ENCODE data around the gene PSAP.

Gene PSAP

GRCh38 chr10:71846816-71847215, 4.2 kb downstream of the PSAP start:
- in situ Hi-C loops (cut with HindIII; ENCODE audit: low sequenced_read_pairs): loop anchor here (5.0 kb wide), 1 partner anchor 90 kb away; no protein-coding TSS in a partner anchor

DNA sequence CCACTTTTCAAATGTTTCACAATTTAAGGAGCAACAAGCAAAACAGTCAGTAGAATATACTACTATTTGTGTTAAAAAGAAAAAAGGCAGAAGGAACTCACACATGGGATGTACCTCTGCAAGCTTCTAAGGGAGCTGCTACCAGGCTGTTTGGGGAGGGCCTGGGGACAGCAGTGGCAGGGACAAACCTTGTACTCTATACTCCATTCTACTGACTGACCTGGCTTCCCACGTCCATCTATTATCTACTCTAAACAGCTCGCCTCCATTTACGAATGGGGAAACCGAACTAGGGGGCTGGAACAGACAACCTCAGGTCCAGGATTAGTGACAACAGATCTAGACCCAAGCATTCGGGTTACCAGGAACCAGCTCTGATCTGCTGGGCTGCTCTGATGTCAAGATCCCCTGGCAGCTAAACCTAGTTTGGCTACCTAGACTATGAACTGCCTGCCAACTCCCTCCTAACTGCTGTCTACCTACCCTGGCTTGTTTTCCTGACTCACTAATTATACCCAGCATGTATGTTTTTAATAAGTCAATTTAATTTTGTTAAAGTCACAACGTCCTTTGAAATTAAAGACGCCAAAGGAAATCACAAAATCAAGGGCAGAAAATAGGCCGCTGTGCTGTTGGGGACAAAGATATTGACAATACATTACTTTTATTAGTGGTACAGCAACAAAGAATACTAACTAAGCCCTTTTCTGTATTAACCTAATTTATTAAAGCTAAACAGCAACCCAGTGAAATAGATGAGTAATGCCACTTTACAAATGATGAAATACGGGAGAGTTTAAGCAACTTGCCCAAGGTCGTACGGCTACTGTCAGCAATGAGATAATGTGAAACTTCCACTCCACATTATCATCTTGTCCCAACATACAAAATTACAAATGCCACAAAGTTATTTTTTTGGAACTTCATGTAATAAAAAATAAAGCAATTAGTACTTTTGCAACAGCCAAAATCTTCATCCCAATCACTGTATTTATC, 5.3 kb downstream of the PSAP start:
- in situ Hi-C loops (cut with HindIII; ENCODE audit: low sequenced_read_pairs): loop anchor here (5.0 kb wide), 1 partner anchor 92 kb away; no protein-coding TSS in a partner anchor

DNA sequence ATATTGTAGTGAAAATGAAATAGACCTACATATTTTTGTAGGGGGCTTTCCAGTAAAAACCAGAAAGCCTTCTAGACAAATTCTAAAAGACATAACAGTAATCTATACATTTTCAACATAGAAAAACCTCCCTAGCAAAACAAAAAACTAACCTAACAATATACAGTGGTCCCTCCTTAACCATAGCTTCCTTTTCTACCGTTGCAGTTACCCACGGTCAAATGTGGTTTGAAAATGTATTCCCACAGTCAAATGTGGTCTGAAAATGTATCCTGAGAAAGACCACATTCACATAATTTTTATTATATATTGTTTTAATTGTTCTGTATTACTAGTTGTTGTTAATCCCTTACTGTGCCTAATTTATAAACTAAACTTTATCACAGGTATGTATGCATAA, 6.4 kb downstream of the PSAP start:
- in situ Hi-C loops (cut with HindIII; ENCODE audit: low sequenced_read_pairs): loop anchor here (5.0 kb wide), 1 partner anchor 93 kb away; no protein-coding TSS in a partner anchor

DNA sequence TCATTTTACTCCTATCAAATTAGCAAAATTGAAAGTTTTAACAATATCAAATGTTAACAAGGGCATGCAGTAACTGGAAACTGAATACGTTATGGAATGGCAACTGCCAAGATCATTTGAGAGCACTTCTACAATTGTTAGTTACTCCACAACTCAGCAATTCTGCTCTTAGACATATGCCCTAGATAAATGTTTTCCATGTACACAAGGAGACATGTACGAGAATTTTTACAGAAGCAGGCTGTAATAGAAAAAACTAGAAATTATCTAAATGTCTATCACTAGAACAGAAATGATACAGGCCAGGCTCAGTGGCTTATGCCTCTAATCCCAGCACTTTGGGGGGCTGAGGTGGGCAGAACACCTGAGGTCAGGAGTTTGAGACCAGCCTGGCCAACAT, 7.0 kb downstream of the PSAP start:
- in situ Hi-C loops (cut with HindIII; ENCODE audit: low sequenced_read_pairs): no loop called here

GRCh38 chr10:71842856-71843686, 8.0 kb downstream of the PSAP start:
- in situ Hi-C loops (cut with HindIII; ENCODE audit: low sequenced_read_pairs): no loop called here

GRCh38 chr10:71842422-71842821, 8.6 kb downstream of the PSAP start:
- in situ Hi-C loops (cut with HindIII; ENCODE audit: low sequenced_read_pairs): no loop called here

- in situ Hi-C loops (cut with HindIII; ENCODE audit: low sequenced_read_pairs): no loop called here
These were observed 10.1 kb downstream of the PSAP start for GRCh38 chr10:71840958-71841335.

DNA sequence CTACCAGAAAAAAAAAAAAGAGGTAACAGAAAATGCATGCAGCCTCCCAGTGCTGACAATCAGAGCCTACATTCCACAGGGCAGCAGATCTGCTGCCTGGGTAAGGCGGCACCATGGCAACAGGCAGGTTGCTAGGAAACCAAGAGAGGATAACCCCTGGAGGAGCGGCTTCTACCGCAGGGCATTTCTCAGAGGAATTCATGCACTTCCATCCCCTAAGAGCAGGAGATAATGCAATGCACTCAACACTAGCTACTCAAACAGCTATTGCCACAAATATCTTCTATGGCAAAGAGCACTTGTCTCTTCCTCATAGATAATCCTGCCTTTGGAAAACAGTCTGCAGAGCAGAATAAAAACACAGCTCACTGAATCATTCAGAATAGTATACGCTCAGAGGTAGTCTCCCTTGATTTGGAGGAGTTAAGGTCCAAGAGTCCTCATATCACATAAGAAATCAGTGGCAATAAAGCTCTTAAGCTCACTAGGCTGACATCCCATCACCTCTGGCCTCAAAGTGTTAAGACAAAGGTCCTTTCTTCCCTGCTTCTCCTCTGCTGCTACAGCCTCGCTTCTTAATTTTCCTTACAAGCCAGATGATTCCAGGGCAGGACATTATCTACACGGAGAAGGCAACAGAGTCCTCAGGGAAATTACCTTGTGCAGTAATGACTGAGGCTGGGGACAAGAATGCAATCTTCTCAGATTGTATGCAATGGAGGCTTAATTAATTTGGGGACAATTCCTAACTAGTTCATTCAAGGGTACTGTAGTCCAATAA, 10.7 kb downstream of the PSAP start:
- in situ Hi-C loops (cut with HindIII; ENCODE audit: low sequenced_read_pairs): no loop called here

- in situ Hi-C loops (cut with HindIII; ENCODE audit: low sequenced_read_pairs): loop anchor here (5.0 kb wide), 1 partner anchor 76 kb away; no protein-coding TSS in a partner anchor
These were observed 12.5 kb downstream of the PSAP start for GRCh38 chr10:71838264-71839211.

GRCh38 chr10:71837098-71837827, 13.8 kb downstream of the PSAP start:
- in situ Hi-C loops (cut with HindIII; ENCODE audit: low sequenced_read_pairs): loop anchor here (5.0 kb wide), 1 partner anchor 75 kb away; no protein-coding TSS in a partner anchor

DNA sequence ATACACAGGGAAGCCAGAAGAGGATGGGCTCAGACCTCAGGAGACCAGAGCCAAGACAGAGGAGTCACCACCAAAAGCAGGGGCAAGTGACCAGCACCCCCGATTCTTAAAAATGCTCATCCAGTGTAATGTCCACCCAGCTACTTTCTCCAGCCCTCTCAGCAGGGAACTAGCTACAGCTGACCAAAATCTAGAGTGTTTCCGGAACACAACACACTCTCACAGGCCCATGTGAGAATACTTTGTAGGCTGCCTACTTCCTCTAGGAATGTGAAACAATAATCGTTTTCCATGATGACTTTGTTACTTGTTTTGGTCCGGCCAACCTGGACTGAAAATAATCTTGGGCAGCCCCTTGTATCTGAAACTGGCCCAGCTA, 14.5 kb downstream of the PSAP start:
- in situ Hi-C loops (cut with HindIII; ENCODE audit: low sequenced_read_pairs): loop anchor here (5.0 kb wide), 1 partner anchor 74 kb away; no protein-coding TSS in a partner anchor

DNA sequence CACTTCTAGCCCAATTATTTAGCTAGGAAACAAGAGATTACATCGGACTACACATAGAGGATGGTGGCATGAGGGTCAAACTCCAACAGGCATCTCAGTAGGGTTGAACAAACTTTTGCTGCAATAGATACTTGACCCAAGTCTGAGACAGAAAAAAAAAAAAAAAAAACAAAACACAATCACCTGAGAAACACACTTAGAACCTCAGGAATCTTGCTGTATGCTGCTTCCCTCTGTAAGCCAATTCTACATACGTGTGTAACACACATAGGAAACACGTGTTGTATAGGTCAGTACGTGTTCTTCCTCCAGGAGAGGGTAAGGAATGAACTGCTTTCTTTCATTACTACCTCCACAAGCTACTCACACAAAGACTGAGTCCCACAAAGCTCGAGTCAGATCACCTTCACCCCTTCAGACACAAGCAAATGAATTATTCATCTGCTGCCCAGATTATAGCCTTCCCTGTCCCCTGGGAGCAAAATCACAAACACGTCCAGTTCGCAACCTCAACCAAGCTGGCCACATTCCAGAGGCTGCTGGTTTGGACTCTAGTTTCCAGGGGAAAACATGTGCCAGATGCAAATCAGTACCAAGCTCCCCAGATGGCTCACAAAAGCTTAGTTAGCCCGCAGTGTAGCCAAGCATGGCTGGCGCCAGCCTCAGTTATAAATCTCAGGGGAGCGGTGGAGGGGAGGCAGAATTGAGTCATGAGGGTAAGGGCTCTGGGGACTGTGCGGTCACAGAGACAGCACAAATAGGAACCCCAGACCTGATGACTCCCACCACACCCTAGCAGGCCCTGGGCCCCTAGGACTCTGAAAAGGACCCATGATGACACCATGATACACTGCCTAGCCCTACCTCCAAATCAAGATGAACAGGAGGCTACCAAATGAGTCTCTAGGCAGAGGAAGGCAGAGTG, 15.1 kb downstream of the PSAP start:
- in situ Hi-C loops (cut with HindIII; ENCODE audit: low sequenced_read_pairs): loop anchor here (5.0 kb wide), 1 partner anchor 74 kb away; no protein-coding TSS in a partner anchor

GRCh38 chr10:71834343-71834674, 16.7 kb downstream of the PSAP start:
- in situ Hi-C loops (cut with HindIII; ENCODE audit: low sequenced_read_pairs): no loop called here

- in situ Hi-C loops (cut with HindIII; ENCODE audit: low sequenced_read_pairs): no loop called here
These were observed 17.4 kb downstream of the PSAP start for GRCh38 chr10:71833451-71834342.

DNA sequence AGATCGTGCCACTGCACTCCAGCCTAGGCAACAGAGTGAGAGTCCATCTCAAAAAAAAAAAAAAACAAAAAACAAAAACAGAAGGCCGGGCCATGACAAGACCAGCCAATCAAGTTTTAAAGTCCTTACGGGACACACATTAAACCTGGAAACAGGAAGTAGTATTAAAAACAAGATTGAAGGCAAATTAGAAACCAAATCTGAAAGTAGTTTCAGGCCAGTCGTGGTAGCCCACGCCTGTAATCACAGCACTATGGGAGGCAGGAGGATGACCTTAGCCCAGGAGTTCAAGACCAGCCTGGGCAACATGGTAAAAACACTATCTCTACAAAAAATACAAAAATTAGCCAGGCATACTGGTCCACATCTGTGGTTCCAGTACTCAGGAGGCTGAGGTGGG, 18.1 kb downstream of the PSAP start:
- in situ Hi-C loops (cut with HindIII; ENCODE audit: low sequenced_read_pairs): no loop called here

DNA sequence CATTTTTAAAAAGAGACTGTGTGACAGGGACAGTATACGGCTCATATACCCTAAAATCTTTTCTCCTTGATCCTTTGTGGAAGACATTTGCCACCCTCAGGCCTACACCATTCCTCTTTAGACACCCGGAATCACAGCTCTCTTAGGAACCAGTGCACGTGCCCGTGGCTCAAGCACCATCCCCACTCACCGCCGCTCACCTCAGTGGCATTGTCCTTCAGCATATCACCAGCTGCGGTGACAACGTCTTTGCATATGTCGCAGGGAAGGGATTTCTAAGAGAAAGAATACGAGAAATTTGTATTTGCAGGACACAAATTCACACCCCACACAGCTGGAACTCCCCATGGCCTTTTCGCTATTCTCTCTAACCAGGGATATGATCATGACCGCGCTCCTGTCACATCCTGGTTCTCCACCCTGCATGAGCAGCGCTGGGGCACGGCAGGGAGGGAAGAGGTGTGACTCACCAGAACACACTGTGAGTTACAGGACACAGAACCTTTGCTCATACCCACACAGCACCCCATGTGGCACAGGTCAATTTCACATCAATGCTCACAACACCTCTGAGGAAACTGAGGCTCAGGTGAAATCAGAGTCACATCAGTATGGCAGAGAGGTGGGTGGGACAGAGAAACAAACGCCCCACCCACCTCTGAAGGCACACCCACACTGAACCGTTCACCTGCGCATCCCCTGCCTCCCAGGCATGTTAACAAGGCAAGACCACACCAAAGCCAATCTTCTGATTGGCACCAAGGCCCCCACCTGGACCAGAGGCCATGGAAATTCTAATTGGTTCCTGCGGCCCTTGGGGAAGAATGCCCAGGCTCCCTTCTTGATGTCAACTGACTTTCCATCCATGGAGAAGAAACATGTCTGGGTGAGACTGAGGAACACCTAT, 19.2 kb downstream of the PSAP start:
- in situ Hi-C loops (cut with HindIII; ENCODE audit: low sequenced_read_pairs): no loop called here

Data from endothelial cell of hepatic sinusoid (primary cell).